GM19372 (cell line): ENCODE data around the gene HRK.

Source experiments
- ATAC-seq: cut with Tn5 transposase; IDR thresholded peaks from one replicate; pipeline ENCODE4 v1.9.1; 2021; ENCODE audit warnings: mild to moderate bottlenecking, low read depth, moderate library complexity; ENCODE audit not compliant: unreplicated experiment

HRK gene

DNA sequence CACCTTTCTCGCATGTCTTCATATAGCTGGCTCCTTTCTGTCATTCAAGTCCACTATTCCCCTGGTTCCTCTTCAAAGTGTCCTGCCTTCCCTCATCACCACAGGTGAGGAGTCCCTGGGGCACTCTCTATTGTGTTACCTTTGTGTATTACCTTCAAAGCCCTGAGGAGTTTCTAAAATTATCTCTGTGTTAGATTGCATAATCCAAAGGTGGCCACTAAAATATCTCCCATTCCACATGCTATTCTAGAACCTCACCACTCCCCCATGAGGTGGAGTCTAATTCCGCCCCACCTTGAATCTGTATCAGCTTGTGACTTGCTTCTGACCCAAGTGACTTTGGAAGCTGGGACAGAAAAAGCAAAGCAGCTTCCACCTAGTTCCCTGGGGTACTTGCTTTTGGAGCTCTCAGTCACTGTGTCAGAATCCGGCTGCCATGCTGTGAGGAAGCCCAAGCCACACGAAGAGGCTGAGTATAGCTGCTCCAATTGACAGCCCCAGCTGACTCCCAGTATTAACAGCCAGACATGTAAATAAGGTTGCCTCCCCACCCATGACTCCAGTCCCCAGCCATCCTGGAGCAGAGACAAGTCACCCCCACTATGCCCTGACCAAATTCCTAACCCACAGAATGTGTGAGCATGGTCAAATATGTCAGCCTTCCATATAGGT, 6.8 kb downstream of the HRK start:
- no peak for ATAC-seq

DNA sequence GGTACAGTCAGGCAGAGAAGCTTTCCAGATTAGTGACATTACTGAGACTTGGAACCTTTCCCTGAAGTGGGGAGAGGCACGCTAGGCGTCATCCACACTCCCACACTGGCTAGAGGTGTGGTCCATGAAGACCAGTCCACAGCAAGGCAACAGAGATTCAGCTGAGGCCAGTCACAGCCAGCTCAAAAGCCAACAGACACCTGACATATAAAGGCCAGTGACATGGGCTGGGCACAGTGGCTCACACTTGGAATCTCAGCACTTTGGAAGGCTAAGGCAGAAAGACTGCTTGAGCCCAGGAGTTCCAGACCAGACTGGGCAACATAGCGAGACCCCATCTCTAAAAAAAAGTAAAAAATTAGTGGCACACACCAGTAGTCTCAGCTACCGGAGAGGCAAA, 10.9 kb downstream of the HRK start:
- ATAC-seq = no peak

DNA sequence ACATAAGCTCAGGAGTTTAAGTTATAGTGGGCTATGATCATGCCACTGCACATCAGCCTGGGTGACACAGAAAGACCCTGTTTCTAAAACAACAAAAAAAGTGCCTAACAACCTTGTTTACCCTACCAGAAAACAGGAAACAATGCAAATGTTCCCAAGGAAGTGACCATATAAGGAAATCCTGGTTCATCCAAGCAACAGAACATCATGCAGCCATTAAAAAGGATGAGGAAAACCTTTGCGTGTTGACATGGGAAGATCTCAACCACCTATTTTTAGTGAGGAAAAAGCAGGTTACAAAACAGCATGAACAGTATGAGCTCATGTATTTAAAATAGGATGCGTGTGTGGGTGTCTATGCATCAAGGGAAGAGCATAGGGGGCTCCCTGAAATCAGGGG, 13.7 kb downstream of the HRK start:
- no peak for ATAC-seq

DNA sequence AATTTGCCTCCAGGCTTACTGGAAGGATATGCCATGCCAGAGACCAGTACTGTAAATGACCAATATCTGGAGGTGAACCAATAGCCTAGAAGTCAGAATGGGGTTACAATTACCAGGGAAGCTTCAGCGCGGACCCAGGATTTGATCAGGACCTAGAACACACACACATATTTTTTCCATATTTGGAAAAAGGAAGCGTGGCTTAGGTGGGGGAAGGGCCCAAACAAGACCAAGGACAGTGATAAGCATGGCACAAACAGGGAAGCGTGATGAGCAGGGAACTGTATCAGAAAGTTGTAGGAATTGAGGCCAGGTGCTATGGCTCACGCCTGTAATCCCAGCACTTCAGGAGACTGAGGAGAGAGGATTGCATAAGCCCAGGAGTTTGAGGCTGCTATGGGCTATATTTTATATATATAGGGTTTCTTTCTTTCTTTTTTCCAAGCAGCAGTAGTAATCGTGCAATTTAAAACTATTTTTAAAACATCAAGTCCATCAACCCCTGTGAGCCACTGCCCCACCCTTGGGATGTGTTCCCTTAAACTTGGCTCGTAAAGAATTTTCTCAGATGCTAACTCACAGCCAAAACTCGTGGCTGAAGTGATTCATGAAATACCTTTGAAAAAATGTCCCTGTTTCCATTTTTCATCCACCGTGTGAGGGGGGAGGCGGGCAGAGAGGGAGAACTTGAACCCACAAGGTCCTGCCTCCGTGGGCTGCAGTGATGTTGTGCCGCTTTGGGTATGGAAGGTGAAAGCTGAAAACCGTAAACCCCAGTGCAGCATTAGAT, 16.7 kb downstream of the HRK start:
- ATAC-seq = no peak

DNA sequence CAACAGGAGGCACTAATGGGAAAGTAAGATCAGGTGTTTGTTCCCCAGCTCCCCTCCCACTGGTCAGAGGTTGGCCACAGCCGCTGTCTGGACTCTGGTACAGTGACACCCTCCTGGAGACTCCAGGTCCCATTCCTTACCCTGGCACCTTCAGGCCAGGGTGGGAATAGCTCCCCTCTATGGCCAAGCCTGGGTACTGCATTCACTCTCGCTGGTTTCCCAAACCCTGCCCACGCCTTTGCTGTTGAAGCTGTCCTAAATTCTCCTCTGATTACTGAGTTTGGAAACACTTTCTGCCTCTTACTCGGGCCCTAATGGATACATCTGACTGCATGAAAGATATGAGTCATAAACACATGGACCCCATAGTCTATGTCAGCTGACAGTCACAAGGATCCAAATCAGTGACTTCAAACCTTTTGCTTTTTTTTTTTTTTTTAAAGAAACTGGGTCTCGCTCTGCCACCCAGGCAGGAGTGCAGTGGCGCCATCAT, 17.9 kb downstream of the HRK start:
- no peak for ATAC-seq

DNA sequence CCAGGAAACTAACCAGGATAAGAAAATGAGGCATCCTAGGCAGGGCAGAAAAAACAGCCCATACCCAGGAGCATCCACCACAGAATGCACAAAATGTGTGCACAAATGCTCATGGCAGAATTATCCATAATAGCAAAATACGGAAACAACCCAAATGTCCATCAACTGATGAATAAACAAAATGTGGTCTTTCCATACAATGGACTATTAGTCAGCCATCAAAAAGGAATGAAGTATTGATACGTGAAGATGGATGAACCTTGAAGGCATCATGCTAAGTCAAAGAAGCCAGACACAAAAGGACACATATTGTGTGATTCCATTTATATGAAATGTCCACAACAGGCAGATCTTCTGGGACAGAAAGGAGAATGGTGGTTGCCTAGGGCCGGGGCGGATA, 19.1 kb downstream of the HRK start:
- no peak for ATAC-seq

DNA sequence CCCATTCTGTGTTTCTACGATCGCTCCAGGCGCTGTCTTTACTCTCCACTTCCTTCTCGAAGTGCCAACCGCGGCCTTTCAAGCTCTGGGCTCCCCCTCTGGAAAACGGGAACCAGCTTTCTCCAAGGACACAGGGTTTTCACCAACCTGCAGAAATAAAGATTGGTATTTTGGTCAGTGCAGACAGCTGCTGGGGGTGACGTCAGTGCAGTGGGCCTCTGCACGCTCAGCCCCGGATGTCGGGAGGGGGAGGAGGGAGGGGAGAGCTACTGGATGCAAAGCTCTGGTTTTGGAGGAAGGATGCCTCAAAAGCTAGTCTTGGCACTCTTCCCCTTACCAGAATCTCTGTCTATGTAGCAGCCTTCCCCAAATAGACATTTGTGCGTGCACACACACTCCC, 19.9 kb downstream of the HRK start:
- peak; percentile 84 for ATAC-seq

DNA sequence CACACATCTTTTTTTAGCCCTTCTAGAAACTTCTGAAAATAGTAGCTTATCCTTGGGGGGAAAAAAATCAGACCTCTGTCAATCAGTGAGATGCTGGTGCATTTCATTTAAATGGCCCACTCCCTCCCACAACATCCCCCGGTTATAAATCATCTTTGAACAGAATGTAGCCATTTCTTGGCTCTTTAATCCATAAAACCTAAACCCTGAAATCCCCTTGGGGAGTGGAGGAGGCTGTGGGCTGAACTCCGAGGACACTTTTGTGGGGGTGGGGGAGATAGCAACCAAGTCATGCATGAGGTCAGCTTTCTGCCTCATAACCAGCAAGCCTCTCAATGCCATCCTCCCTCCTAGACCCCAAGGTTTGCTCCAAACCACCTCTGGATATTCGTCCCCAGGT, 21.0 kb downstream of the HRK start:
- no peak for ATAC-seq

DNA sequence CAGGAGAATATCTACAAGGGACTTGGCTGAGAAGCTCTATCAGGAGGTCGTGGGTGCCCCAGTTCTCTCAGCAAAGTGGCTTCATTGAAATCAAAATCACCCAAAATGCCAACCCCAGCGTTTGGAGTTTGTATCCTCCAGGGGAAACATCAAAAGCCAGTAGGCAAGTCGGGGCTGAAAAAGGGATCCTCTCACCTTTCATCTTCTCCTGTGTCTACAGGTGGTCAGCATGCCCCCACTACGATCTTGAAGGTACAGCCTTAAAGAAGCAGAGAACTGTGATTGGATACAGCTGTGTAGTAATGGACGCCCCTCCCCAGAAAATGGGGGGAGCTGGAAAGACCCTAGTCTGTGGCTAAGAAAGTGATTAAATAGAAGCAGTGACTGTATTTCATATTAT, 22.2 kb downstream of the HRK start:
- ATAC-seq = no peak

DNA sequence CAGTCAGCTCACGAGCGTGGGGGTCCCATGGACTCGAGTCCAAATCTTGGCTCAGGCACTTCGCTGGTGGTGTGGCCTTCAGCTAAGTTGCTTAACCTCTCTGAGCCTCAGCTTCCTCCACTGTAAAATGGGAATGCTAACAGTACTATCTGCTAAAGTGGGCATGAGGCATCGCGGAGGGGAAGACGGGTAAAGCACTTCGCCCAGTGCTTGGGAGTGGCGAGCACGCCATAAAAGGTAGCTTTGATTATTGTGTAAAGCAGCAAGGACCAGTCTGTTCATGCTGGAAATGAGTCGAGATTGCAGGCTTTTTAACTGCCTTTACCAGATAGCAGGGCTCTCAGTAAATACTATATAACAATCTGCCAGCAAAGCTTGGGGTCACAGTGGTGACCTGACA, 24.5 kb downstream of the HRK start:
- ATAC-seq = no peak

DNA sequence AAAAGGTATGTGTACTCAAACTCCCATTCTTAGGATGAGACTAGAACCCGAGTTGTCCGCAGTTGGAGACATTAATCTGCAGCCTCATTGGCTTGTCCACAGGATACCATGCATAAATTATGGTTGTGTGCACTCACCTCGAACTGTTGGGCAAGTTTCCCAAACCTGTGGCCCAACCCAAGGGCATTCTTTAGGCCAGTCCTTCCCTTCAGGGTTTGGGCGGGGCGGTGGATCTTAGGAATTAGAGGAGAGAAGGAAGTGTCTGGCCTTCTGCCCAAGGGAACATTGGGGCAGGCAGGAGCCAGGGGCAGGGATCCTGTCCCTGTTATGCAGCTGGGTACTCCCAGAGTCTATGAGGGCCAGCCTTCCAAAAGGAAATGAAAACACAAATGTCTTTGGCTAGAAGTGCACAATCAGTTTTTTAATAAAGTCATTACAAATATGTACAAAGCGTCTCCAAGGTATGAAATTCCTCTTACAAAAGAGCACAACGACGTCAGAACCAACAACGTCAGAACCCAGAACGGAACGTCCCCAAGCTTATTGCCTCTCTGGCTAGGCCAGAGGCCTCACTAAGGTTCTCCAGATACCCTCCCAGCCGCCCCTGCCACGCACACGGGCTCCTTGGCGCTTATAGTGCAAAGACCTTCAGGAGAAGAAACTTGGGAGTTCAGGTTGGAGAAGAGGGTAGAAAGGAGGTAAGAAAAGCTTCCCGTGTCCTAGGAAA, 25.3 kb downstream of the HRK start:
- ATAC-seq = no peak

DNA sequence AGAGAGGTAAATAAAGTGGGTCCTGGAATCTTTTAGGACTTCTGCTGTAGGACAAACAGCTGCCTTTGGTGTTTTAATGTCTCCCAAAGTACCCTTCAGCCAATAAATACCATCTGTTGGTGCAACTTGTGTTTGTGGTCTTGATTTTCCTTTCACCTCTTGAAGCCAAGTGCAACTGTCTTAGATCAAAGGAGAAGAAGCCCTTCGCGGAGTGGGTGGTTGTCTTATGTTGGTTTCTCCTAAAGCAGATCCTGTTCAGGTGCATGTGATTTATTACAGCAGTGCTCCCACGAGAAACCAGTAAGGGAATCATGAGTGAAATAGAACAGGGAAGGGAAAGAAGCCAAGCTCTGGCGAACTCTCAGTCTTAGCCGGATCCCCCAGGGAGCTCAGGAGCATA, 27.7 kb downstream of the HRK start:
- ATAC-seq = no peak

DNA sequence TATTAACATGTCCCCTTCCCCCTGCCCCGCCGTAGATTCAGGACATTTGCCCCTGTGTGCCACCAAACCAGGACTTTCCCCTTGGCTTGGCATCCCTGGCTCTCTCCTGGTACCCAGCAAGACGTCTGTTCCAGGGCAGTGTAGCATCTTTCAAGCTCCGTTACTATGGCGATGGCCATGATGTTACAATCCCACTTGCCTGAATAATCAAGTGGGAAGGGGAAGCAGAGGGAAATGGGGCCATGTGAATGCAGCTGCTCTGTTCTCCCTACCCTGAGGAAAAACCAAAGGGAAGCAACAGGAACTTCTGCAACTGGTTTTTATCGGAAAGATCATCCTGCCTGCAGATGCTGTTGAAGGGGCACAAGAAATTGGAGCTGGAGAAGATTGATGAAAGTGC, 28.9 kb downstream of the HRK start:
- ATAC-seq = no peak

DNA sequence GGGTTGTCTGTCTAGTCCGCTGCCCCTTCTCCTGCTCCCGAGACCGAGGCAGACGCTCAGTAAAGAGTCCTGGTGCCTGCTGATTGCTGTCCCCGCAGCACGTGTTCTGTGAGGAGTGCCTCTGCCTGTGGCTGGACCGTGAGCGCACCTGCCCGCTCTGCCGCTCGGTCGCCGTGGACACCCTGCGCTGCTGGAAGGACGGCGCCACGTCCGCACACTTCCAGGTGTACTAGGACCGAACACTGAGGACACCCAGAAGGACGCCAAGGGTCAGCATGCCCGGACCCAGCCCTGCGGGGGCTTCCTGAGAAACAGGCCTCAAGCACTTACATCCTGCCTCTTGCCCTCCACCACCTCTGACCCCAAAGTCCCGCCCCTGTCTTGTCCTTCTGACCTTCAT, 32.0 kb downstream of the HRK start:
- no peak for ATAC-seq

DNA sequence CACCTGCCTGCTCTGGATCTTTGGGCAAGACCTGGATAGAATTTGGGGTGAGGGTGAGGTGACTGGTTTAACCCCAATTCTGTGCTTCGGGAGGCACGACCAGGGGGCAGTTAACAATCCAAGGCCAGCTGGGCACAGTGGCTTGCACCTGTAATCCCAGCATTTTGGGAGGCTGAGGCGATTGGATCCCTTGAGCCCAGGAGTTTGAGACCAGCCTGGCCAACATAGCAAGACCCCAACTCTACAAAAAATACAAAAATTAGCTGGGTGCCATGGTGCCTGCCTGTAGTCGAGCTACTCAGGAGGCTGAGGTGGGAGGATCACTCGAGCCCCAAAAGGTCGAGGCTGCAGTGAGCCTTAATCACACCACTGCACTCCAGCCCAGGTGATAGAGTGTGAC, 38.2 kb downstream of the HRK start:
- ATAC-seq = no peak

DNA sequence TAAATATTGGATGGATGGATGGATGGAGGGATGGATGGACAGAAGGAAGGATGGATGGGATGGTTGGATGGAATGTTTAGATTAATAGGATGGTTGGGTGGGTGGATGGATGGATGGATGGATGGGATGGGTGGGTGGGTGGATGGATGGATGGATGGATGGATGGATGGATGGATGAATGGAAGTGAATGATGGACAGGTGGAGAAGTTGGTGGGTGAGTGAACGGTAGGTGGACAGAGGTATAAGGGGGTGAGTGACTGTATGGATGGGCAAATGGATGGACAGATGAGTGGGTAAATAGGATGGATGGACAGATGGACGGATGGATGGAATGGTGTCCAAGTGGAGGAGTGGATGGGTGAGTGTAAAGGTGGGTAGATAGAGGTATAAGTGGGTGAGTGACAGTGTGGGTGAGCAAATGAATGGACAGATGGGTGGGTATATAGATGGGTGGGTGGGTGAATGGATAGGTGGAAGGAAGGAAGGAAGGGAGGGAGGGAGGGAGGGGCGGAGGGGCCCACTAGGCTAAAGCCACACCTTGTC, 41.9 kb downstream of the HRK start:
- no peak for ATAC-seq

DNA sequence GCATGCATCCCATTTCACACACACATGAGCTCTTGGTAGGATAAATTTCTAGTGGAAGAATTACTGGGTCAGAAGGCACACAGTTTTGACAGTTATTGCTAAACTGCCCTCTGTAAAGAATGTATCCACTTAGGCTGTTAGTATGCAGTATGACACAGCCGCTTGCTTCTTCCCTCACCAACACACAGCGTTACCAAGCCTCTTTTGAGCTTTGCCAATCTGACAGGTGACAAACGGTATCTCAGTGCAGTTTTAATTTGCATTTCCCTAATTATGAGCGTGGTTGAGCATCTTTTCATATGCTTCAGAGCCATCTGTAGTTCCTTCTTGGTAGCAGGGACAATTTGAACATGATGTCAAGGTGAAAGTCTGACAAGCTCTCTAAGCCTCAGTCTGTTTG, 42.9 kb downstream of the HRK start:
- no peak for ATAC-seq

DNA sequence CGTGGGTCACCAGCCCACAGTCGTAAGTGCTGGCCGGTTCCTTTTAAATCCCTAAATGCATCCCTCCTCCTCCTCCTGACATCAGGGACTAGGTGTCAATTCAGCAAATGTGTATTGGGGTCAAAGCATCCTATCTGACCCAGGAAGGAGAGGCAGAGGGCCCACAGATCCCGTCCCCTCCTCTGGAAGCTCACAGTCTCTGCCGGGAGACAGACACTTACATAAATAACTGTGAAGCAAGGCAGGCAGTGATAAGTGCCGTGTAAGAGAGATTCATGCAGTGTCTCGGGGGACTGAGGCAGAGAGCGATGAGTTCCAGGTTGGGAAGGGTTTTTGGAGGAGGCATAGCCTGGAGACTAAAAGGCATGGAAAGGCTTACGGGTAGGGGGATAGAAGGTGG, 44.1 kb downstream of the HRK start:
- no peak for ATAC-seq

DNA sequence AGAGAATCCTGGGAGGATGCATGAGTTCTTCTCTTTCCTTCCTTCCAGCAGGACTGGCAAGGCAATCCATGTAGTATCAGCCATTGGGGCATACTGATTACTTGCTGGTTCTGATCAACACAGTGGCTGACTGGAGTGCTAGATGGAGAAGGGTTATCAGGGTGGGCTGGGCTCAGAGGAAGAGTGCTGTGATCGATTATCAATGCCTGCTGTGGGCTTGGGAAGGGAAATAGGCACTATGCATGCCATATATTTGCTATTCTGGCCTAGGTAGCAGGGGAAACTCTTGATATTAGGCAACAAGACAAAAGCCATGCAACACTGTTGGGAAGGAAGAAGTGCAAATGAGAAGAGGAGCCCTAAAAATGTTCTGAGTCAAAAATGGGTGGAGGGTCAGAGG, 45.8 kb downstream of the HRK start:
- no peak for ATAC-seq

DNA sequence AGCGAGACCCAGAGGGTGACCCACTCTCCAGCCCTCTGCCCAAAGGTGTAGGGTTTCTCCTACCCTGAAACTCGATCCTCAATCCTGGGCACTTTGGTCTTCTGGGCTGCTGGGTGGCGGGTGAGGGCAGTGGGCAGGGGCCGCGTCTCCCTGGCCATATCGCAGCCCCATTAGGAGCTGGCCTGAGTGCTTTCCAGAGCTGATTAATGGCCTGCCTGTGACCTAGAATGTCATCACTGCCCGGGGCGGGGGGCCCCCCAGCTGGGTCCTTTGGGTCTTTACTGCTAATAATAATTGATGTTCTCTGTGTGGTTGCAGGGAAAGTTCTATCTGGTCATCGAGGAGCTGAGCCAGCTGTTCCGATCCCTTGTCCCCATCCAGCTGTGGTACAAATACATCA, 47.8 kb downstream of the HRK start:
- ATAC-seq = no peak

DNA sequence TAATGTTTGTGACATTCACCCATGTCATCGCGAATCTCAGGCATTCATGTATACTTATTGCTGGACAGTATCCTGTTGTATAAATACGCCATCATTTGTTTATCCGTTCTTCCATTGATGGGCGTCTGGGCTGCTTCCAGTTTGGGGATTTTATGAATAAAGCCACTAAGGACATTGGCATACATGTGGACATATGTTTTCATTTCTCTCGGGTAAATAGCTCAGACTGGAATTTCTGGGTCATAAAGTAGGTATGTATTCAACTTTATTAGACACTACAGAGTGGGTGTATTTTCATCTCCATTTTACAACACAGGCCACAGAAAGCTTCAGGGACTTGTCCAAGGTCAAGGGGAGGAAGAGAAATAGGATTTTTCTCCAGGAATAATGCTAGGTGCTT, 48.9 kb downstream of the HRK start:
- ATAC-seq = no peak
